K562 (cell line): ENCODE results near the gene RASAL3. TPM values are rescaled to one million over a fixed set of nuclear protein-coding genes. Genes with fewer than 3 reads are reported as not detected.

Experiments used
- BACH1 ChIP-seq: fragments of 200-800 bp; sonication (Bioruptor generic); IDR thresholded peaks from 2 replicates; pipeline ENCODE4 v1.6.1; 2016; ENCODE audit warnings: missing genetic modification characterization, missing compliant biosample characterization
- DDX20 ChIP-seq: fragments of 450-650 bp; IDR thresholded peaks from 2 replicates; pipeline ENCODE4 v1.6.1; 2016; ENCODE audit warnings: missing genetic modification characterization, low read depth, mild to moderate bottlenecking, missing compliant biosample characterization, moderate library complexity
- MIER1 ChIP-seq: fragments of 450-650 bp; IDR thresholded peaks from 2 replicates; pipeline ENCODE4 v1.6.1; 2016; ENCODE audit warnings: antibody characterized with exemption, mild to moderate bottlenecking, low read depth
- MLLT1 ChIP-seq, 2 experiments: fragments of 450-650 bp; IDR thresholded peaks; 2 replicates each; pipeline ENCODE4 v1.6.1; 2016
- RBM22 ChIP-seq: fragments of 200-400 bp; formaldehyde crosslinking; IDR thresholded peaks from 2 replicates; pipeline ENCODE4 v1.6.1; 2018; ENCODE audit warnings: low read length, low read depth; ENCODE audit not compliant: poor library complexity, severe bottlenecking
- SNRNP70 ChIP-seq: fragments of 200-400 bp; formaldehyde crosslinking; optimal IDR thresholded peaks from 2 replicates; pipeline ENCODE3; 2017; ENCODE audit warnings: low read depth, low read length
- TOE1 ChIP-seq, 2 experiments: fragments of 450-650 bp in 1 of 2; sonication (generic) in 1 of 2; formaldehyde crosslinking in 1 of 2; IDR thresholded peaks; 2 replicates each; pipeline versions ENCODE4 v1.7.1 to v1.8.0; 2016 to 2022; ENCODE audit warnings: borderline replicate concordance in 2 of 2, mild to moderate bottlenecking in 2 of 2, antibody characterized with exemption in 1 of 2, inconsistent platforms in 1 of 2, low read depth in 1 of 2, missing genetic modification reagents in 1 of 2, moderate library complexity in 1 of 2
- ZBTB49 ChIP-seq: sonication (generic); formaldehyde crosslinking; IDR thresholded peaks from 2 replicates; pipeline ENCODE4 v1.8.0; 2022; ENCODE audit warnings: missing genetic modification reagents, mild to moderate bottlenecking, borderline replicate concordance
- ZBTB7A ChIP-seq: IDR thresholded peaks from 2 replicates; pipeline ENCODE4 v1.6.1; 2011; ENCODE audit warnings: low read depth, mild to moderate bottlenecking, low read length, moderate library complexity, borderline replicate concordance; ENCODE audit not compliant: control insufficient read depth
- ZEB2 ChIP-seq: fragments of 450-650 bp; IDR thresholded peaks from 2 replicates; pipeline ENCODE4 v1.6.1; 2016
- ZNF407 ChIP-seq: fragments of 450-650 bp; IDR thresholded peaks from 2 replicates; pipeline ENCODE4 v1.6.1; 2016; ENCODE audit warnings: low read depth
- polyA plus RNA-seq, 8 experiments: library from polyadenylated mRNA; depleted of rRNA in 4 of 8; stranded (reverse) in 5 of 8; unstranded in 3 of 8; fragments of >200 nt; fragmentation: Nextera tagmentation in 2 of 8; fragmentation: Illumina TruSeq in 1 of 8; extraction: Ambion mirVana in 2 of 8; extraction: Trizol in 1 of 8; gene quantifications; 2 replicates each; pipeline versions ENCODE4 v1.2.1 to v1.2.3, GENCODE V29; 2011 to 2014; ENCODE audit warnings: inconsistent platforms in 1 of 8, missing spikeins in 1 of 8
- total RNA-seq, 7 experiments: library from RNA; depleted of rRNA in 6 of 7; stranded (reverse); fragments of >200 nt in 6 of 7; fragmentation: Illumina TruSeq in 2 of 7; extraction: Trizol in 2 of 7; gene quantifications; 2 replicates each; pipeline versions ENCODE4 v1.2.1 to v1.2.3, GENCODE V29; 2011 to 2021; ENCODE audit warnings: low replicate concordance in 1 of 7
- TF ChIP-seq, protein P1 (sequence below): fragments of 250-450 bp; sonication (Bioruptor Pico); IDR thresholded peaks from 2 replicates; pipeline ENCODE4 v1.5.0; 2021

The RASAL3 gene
- total and polyA plus RNA-seq, 9 of the 15 experiments (the other 6 are each of a cell fraction or from before 2014, with no cell fraction given) = 0.07 to 0.44 TPM; not detected in 7

DNA sequence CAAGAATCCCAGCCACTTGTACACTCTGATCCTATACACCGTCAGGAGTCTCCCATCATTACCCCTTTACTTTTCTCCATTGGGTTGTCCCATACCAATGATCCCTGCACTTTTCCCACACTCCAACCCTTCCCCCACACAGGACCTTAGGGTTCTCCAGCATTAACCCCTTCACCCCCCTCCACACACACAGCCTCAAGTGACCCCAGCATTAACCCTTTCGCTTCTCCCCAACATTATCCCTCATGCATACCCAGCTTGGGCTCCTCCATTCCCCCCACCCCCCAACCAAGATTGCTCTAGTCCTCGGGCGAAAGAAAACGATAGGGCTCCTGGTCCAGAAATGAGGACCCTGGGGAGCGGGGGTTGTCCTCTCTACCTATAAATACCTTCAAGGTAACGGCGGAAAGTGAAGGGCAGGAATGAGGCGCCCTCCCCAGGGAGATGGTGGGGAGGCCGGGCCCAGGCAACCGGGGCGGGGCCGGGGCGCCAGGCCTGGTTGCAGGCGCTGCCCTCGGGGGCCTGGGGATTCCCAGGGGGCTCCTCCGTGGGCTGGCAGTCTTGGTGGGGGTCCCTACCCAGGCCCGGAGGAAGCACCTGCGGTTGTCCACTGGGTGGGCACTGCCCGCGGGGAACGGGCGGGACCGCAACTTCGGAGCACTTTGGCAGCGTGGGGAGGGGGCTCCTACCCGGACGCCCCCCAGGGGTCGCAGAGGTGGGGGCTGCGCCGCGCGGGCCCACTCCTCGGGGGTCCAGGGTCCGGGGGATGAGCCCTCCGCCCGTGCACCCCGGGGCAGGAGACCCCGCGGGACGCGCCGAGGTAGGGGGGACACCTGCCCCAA, 15.3 kb downstream of the RASAL3 start (continued):
- no peak for TF ChIP-seq ZBTB49 (CRISPR knock-in tag)
- TF ChIP-seq ZBTB7A = peak; percentile 88
- TF ChIP-seq BACH1 (tag) = no peak
- no peak for TF ChIP-seq RBM22
- peak in 1 of 2 experiments; percentile 33; a peak in 1 of 4 replicates for TF ChIP-seq MLLT1 (IDR thresholded peaks at IDR 0.05)
- TF ChIP-seq SNRNP70 = no peak
- no peak for TF ChIP-seq ZNF407
- no peak for TF ChIP-seq MIER1
- TF ChIP-seq, protein P1, sequence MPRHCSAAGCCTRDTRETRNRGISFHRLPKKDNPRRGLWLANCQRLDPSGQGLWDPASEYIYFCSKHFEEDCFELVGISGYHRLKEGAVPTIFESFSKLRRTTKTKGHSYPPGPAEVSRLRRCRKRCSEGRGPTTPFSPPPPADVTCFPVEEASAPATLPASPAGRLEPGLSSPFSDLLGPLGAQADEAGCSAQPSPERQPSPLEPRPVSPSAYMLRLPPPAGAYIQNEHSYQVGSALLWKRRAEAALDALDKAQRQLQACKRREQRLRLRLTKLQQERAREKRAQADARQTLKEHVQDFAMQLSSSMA (CRISPR knock-in tag) = no peak
- peak; percentile 29; the same call in 1 of the 2 replicates for TF ChIP-seq ZEB2
- no peak for TF ChIP-seq DDX20 (tag)
- no peak for TF ChIP-seq TOE1 (IDR thresholded peaks at IDR 0.05; ENCODE audit: borderline replicate concordance)
- TF ChIP-seq TOE1 (CRISPR knock-in tag; IDR thresholded peaks at IDR 0.05; ENCODE audit: borderline replicate concordance, low read depth) = no peak
